ENCODE data around the gene CNPPD1.

CNPPD1 gene

GRCh38 chr2:219176818-219177551, at the start of gene CNPPD1:
CNPPD1 (minus strand) TSS chr2:219176925; CDS start chr2:219176828, 97 bp downstream.
- DNase-seq (ENCODE audit: low read depth in 2 of 2): peak; percentile 77 to 84

DNA sequence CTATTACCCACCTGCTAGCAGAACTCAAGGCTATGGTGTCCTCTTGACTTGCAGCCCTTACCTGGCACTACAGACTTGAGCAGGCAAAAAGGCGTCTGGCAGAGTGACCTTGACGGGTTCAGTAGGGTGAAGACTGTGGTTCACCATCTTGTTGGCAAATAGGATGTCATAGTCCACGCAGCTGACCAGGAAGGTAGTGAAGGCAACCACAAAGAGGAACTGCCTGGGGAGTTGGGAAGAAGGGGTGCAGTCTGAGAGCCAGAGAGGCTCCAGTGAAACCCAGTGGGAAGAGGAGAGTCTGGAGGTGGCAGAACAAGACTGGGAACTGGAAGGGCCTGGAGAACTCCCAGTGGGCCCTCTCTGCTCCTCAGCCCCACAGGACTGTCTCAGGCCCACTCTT, 48.6 kb upstream of the CNPPD1 start:
- no peak for DNase-seq (ENCODE audit: low read depth in 2 of 2)

- no peak for DNase-seq (ENCODE audit: low read depth in 2 of 2)
Observed at GRCh38 chr2:219223831-219224610, 47.3 kb upstream of the CNPPD1 start.

DNA sequence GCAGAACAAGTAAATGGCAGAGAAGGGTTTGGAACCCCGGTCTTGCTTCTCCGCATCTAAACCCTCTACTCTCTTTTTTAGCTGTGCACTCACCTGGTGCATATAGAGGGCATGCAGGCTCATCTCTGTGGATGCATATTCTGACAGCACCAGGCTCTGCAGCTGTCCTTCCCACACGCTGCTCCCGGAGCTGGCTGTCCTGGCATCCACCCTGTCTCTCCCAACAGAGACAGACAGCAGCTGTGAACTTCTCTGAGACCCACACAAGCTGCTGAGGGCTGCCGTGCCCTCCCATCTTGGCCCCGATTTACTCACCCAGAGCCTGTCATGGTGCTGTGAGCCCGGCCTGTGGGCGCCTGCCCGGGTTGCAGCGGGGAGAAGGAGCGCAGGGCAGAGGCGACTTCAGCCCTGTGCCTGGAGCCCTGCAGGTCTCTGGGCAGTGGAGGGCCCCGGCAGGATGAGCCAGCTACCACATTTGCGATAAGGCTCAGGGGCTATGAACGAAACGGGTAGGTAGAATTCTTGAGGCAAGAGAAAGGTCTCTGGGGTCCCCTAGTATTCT, 45.3 kb upstream of the CNPPD1 start:
- no peak for DNase-seq (ENCODE audit: low read depth in 2 of 2)

DNA sequence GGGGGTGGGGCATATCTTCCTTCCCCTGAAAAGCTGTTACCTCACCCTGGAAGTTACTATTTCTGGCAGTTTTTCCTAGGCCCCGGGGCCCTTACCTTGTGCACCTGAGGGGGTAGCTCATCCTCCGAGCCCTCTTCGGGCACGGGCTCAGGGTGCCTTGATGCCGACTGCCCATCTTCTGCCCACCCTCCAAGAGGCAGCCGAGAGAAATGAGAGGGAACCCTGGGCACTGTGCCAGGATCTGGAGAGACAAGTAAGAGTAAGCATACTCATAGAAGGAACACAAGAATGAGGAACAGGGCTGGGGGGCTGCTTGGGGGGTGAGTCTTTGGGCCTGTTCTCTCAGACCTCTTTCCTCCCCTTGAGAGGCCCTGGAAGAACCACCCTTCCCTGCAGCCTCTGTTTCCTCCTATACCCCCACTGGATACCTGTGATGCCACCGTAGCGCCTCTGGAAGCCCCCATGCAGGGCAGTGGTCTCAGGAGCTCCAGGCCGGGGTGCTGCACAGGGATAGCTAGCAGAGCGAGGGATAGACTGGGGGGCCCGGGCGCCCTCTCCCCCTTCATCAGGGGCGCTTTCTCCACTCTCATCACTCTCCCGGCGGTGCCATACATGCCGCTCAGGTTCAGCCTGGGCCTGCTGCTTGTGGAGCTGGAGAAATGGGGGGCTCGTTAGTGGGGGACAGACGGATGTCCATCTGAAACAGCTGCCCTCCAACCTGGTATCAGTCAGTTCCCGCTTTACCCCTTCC, 44.1 kb upstream of the CNPPD1 start:
- DNase-seq (ENCODE audit: low read depth in 2 of 2): no peak

DNA sequence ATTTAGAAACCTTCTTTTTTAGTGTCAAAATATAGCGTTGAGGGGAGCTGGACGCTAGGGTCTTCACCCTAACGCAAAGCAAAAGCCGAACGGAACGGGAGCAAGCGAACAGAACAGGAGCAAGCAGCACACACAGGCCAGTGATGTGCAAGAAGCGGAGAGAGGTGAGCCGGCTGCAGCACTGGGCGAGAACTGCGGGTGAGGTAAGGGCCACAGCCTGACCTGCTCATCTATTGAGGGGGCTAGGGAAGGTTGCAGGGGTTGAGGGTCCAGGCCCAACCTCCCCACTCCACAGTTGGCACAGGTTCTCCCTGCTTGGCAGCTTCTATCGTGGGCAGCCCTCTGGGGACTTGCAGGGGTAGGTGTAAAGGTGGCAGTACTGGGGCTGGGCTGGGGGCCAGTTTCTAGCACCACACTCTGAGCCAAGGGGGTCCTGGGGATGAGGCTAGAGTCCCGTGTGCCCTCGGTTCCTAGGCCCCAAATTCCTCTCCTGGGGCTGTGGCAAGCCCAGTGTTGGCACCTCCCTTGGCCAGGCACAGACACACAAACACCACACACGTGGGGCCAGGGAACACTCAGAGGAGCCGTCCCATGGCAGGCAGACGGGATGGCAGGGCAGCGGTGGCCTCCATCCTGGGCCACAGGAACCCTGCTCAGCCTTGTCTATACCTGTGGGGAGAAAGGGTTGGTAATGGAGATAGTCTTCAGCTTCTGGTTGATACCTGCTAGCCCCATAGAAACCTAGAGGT, 43.2 kb upstream of the CNPPD1 start:
- DNase-seq (ENCODE audit: low read depth in 2 of 2): no peak

DNA sequence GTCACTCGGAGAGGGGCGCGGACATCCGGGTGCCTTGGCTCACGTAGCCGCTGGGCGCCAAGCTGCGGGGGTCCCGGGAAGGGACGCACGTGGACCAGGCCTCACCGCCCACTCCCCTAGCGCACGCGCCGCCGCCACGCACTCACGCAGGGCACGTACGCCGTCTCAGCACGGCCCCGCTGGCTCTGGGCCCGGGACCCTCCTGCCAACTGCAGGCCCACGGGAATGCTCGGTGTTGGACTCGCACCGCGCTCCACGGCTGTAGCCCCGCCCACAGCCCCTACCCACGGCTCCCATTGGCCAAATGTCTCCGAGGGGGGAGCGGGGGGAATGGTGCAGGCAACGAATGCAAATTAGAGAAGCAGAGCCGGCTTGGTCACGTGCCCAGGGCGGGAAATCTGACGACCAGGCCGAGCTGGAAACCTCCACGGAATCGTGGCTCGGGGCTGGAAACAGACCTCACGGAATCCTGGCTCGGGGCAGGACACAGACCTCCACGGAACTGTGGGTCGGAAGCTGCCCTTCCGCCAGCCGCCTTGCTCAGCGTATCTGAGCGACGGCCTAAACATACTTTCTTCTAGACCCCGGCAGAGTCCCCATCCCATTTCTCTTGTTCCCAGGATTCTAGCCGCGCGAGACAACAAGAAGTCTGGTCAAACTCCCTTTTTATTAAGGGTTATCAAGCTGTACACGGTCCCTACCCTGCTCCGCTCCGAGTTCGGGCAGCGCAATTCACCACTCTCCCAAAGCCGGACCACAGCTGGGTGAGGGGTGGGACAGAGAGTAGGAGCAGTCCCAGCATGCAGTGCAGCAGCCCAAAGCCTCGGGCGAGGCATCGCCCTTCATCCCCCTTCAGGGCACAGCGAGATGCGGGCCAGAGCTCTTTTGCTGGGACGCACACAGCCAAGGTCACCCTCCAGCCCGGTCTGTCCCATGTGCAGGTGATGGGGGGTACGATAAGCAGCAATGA, 42.3 kb upstream of the CNPPD1 start, which contains the start of gene ABCB6:
Gene ABCB6 (minus strand): TSS at position 227 of the 970 bp plus-strand sequence. CDS start 285 bp downstream, outside the sequence.
- peak; percentile 83 to 90 for DNase-seq (ENCODE audit: low read depth in 2 of 2)

DNA sequence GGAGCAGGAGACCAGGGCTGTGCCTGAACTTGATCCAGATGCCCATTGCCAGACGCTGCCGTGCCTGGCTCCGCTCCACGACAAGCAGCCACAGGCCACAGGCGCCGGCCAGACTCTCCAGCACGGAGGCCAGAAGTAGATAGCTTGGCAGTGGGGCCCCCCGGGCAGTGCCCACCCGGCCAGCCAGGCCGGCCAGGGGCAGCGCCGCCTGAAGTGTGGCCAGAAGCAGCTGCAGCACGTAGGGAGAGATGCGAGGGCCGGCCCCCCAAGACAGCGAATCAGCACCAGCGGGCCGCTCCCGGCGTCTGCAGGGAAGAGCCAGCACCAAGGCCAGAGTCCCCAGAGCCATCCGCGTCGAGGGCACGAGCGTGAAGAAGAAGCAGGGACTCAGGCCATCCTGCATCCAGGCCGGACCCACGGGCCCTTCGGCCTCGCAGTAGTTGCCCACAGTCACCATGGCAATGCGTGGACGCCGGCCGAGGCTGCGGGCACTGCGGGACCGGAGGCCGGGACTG, 41.5 kb upstream of the CNPPD1 start:
- no peak for DNase-seq (ENCODE audit: low read depth in 2 of 2)

- DNase-seq (ENCODE audit: low read depth in 2 of 2): no peak
Observed at GRCh38 chr2:219216535-219216915, 39.8 kb upstream of the CNPPD1 start.

GRCh38 chr2:219215871-219216534, 39.3 kb upstream of the CNPPD1 start:
- no peak for DNase-seq (ENCODE audit: low read depth in 2 of 2)

GRCh38 chr2:219214786-219215185, 38.1 kb upstream of the CNPPD1 start:
- no peak for DNase-seq (ENCODE audit: low read depth in 2 of 2)

GRCh38 chr2:219214141-219214540, 37.4 kb upstream of the CNPPD1 start:
- no peak for DNase-seq (ENCODE audit: low read depth in 2 of 2)

DNA sequence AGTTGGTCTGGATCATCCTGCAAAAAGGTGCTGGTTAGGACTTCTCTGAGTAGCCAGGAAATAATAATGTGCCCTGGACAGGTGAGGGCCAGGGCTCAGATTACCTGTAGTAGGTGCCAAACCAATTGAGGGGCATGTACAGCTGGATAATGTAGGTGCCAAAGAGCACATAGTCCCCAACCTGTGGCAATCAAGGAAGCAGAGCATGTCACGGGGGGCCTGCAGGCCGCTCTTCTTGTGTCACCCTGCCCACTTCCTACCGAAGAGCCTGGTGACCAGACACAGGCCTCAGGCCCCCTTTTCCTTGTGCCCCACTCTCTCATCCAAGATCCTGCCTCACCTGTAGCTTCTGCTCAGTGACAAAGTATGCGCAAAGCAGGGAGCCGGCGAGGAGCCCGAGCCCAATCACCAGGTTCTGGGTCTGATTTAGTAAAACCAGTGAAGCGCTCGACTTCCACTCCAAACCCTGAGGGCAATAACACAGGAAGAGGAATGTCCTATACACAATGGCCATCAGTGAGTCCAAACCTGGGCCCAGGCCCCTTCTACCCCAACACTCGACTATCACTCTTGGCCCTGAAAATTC, 36.9 kb upstream of the CNPPD1 start:
- no peak for DNase-seq (ENCODE audit: low read depth in 2 of 2)

DNA sequence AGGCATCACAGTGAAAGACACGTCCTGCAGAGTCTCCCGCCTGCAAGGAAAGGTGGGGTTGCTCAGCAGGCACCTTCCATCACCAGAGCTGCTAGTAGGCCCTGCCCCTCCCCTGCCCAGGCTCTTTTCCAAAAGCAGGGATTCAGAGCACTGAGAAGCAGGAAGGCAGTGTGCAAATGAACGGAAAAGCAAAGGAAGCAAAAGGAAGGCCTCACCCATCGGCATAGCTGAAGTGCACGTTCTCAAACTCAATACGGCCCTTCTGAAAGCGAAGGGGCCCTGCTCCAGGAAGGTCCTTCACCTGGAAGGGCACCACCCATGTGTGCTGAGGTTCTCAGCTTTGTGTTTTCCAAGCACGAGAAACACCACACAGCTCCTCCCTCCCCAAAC, 36.3 kb upstream of the CNPPD1 start:
- DNase-seq (ENCODE audit: low read depth in 2 of 2): no peak

DNA sequence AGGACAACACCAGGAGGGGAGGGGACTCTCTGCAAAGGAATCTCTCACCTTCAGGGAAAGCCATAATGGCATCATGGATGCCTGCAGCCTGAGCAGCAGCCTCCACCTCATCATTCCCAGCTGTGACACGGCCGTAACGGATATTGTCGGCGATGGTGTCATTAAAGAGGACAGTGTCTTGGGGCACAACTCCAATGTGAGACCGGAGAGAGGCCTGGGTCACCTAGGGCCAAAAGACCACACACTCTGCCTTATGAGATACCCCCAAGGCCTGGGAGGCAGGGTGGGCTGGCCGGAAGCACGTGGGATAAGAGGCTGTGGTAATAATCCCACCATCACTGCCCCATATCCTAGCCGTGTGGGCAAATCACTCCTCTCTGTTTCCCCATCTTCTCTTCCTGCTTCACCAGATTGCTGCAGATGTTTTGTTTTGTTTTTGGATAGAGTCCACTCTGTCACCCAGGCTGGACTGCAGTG, 34.2 kb upstream of the CNPPD1 start:
- DNase-seq (ENCODE audit: low read depth in 2 of 2): no peak

DNA sequence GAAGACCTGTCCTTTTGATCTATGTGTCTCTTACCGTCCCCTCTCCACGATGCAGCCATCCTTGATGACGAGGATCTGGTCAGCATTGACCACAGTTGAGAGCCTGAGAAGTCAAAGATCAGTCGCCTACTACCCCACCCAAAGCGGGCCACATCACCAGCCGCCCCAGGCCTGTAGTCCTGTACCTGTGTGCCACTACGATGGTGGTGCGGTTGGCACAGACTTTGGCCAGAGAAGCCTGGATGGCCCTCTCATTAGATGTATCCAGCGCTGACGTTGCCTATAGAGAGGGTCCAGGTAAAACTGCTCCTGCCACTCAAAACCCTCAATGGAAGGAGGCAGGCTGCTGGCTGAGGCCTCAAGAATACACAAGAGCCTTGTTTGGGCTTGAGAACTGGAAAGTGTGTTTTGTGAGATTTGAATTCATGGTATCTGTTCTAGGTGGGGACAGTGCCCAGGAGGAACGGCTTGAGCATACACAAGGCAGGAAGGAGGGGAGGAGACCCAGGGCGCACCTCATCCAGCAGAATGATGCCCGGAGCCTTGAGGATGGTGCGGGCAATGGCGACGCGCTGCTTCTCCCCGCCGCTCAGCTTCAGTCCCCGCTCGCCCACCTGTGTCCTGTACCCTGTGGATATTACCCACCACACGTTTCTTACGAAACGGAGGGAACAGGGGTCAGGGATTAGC, 33.6 kb upstream of the CNPPD1 start:
- no peak for DNase-seq (ENCODE audit: low read depth in 2 of 2)

- no peak for DNase-seq (ENCODE audit: low read depth in 2 of 2)
Observed at GRCh38 chr2:219209236-219210195, 32.8 kb upstream of the CNPPD1 start.
